Measurements from ENCODE around the gene CDK5R1. TPM values are rescaled to one million over a fixed set of nuclear protein-coding genes. Genes with fewer than 3 reads are reported as not detected.

Gene CDK5R1
- total and polyA plus RNA-seq, 2 experiments from 2014 or later, result 0.63 to 1.2 TPM

GRCh38 chr17:32490101-32490482, 3.3 kb downstream of the CDK5R1 start:
- H3K36me3 ChIP-seq (ENCODE audit: low read depth), result no peaks in the 10 kb centered on the region
- H3K9me2 ChIP-seq (ENCODE audit: insufficient read depth), result no peaks in the 10 kb centered on the region
- no peak for TF ChIP-seq EZH2 (IDR thresholded peaks at IDR 0.05; ENCODE audit: insufficient read depth, poor library complexity, severe bottlenecking)
- H3K27me3 ChIP-seq (replicated peaks; ENCODE audit: insufficient read depth), result no peaks in the 10 kb centered on the region
- no peaks in the 10 kb centered on the region for H3K79me2 ChIP-seq (ENCODE audit: insufficient read depth)
- WGBS, 2 experiments (ENCODE audit: low coverage in 1 of 2, low lambda C conversion rate in 2 of 2, missing lambda C conversion rate in 2 of 2), result 80 to 82% methylated on average over 16 of the region's 16 CpGs
- no peaks in the 10 kb centered on the region for H3K4me1 ChIP-seq (ENCODE audit: insufficient read depth)
- in situ Hi-C loops (cut with MboI), result loop anchor here (10.0 kb wide), 1 partner anchor 255 kb away; no protein-coding TSS in a partner anchor
- no peak overlapping the region for H3K27ac ChIP-seq
- no peak overlapping the region for H3K9ac ChIP-seq
- H4K20me1 ChIP-seq (ENCODE audit: insufficient read depth), result no peaks in the 10 kb centered on the region
- no peak overlapping the region for H3K4me2 ChIP-seq (ENCODE audit: unreplicated experiment)
- no peak for DNase-seq
- peaks cover 13% of the 10 kb centered on the region for H3F3A ChIP-seq (ENCODE audit: insufficient read depth)
- H3K4me3 ChIP-seq, result no peak overlapping the region
- no peaks in the 10 kb centered on the region for H3K9me3 ChIP-seq (ENCODE audit: low read depth)
- H2AFZ ChIP-seq, result no peak overlapping the region

DNA sequence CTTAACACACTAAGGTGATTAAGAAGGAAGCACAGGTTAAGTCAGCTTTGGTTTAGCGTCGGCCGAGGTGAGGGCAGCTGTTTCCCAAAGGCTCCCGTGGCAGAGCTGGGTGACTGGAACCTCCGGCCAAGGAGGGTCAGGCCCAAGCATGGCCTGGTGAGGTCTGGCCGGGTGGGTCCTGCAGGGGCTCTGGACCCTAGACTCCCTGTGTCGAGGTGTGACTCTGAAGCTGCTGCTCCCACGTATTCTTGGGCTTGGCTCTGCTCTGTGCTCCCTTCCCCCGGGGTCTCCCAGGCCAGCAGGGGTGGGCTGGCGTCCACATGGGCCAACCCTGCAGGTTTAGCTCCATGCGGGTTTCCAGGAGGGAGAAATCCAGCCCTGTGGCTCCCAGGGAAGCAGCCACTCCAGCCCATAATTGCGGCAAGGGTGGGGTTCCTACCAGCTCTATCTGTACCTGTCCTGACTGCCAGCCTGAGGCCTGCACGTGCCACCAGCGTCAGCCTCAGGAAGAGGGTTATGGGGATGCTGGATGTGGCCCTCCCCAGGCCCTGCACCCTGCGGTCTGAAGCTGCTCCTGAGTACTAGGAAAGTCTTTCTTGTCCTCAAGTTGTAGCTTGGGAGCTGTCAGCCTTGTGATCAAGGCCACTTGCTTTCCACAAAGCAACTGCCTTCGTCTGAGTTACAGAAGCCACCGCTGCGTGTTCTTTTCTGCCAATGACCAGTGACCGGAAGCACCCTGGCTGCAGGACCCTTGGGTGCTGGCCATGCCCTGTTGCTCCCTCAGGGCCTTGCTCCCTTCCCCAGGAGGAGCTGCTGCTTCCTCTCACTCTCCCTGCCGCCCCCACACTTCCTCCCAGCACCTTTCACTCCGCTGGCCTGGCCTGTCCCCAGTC, 4.8 kb downstream of the CDK5R1 start:
- H3K4me1 ChIP-seq (ENCODE audit: insufficient read depth), result peaks cover 12% of the 10 kb centered on the region

GRCh38 chr17:32492264-32492589, 5.4 kb downstream of the CDK5R1 start:
- Histone ChIP-seq H2AFZ (no peak overlapping the region), H3K36me3 (ENCODE audit: low read depth) (no peaks in the 10 kb centered on the region), H3K9ac (no peak overlapping the region), H3K4me2 (ENCODE audit: unreplicated experiment) (no peak overlapping the region), H4K20me1 (ENCODE audit: insufficient read depth) (no peaks in the 10 kb centered on the region), H3K27ac (no peak overlapping the region), H3K4me3 (no peak overlapping the region), H3K27me3 (replicated peaks; ENCODE audit: insufficient read depth) (no peaks in the 10 kb centered on the region), H3F3A (ENCODE audit: insufficient read depth) (0 out of 2 replicates have a peak, but pooled peaks cover 4% of the 10 kb centered on the region), H3K4me1 (ENCODE audit: insufficient read depth) (peaks cover 18% of the 10 kb centered on the region), H3K9me2 (ENCODE audit: insufficient read depth) (no peaks in the 10 kb centered on the region), H3K79me2 (ENCODE audit: insufficient read depth) (no peaks in the 10 kb centered on the region), H3K9me3 (ENCODE audit: low read depth) (no peaks in the 10 kb centered on the region)
- TF ChIP-seq EZH2 (IDR thresholded peaks at IDR 0.05; ENCODE audit: insufficient read depth, poor library complexity, severe bottlenecking), result no peak
- TF ChIP-seq EZH2phosphoT487 (IDR thresholded peaks at IDR 0.05; ENCODE audit: insufficient read depth, low read depth), result no peak
- no peak for DNase-seq
- 83 to 86% methylated on average over 4 of the region's 4 CpGs for WGBS, 2 experiments (ENCODE audit: low coverage in 1 of 2, low lambda C conversion rate in 2 of 2, missing lambda C conversion rate in 2 of 2)
- in situ Hi-C loops (cut with MboI), result loop anchor here (10.0 kb wide), 1 partner anchor 253 kb away; no protein-coding TSS in a partner anchor

More for the DNA sequence above, 4.8 kb downstream of the CDK5R1 start:
- Histone ChIP-seq H3K27me3 (replicated peaks; ENCODE audit: insufficient read depth) (no peaks in the 10 kb centered on the region), H3K79me2 (ENCODE audit: insufficient read depth) (no peaks in the 10 kb centered on the region), H3K4me3 (no peak overlapping the region), H3F3A (ENCODE audit: insufficient read depth) (0 out of 2 replicates have a peak, but pooled peaks cover 4% of the 10 kb centered on the region), H3K4me2 (ENCODE audit: unreplicated experiment) (no peak overlapping the region), H3K9me3 (ENCODE audit: low read depth) (no peaks in the 10 kb centered on the region), H3K27ac (no peak overlapping the region), H3K9ac (no peak overlapping the region), H4K20me1 (ENCODE audit: insufficient read depth) (no peaks in the 10 kb centered on the region), H3K9me2 (ENCODE audit: insufficient read depth) (no peaks in the 10 kb centered on the region), H3K36me3 (ENCODE audit: low read depth) (no peaks in the 10 kb centered on the region), H2AFZ (no peak overlapping the region)
- WGBS, 2 experiments (ENCODE audit: low coverage in 1 of 2, low lambda C conversion rate in 2 of 2, missing lambda C conversion rate in 2 of 2), result 80 to 82% methylated on average over 21 of the region's 21 CpGs
- DNase-seq, result no peak
- TF ChIP-seq EZH2 (IDR thresholded peaks at IDR 0.05; ENCODE audit: insufficient read depth, poor library complexity, severe bottlenecking) (no peak), EZH2phosphoT487 (IDR thresholded peaks at IDR 0.05; ENCODE audit: insufficient read depth, low read depth) (no peak)
- in situ Hi-C loops (cut with MboI), result loop anchor here (10.0 kb wide), 1 partner anchor 253 kb away; no protein-coding TSS in a partner anchor

DNA sequence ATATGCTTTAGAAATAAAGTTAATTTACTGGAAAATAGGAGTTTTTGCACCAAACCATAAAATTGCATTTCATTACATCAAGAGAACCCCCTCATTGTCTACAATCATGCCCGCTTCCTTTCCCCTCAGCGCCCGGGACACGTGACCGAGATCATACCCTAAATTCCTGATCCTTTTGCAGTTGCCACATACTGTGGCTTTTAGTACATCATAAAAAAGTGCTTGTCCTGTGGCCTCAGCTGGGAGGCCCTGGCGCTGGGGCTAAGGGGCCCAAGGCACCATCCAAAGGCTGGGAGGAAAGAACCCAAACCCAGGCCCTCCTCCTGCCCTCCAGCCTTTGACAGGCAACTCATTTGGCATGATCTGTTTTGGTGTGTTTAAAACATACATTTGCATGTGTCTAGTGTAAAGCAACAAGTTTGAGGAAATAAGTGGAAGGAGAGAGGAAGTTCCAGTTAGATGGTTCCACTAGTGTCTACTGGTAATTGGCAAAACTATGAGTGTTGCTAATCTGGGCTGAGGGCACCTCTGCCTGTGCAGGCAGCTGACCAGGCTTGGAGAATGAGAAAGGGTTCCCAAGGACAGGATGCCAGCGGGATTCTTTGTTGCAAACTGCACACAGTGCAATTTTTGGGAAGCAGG, 6.0 kb downstream of the CDK5R1 start:
- Histone ChIP-seq H3K9ac (no peak overlapping the region), H3K4me2 (ENCODE audit: unreplicated experiment) (no peak overlapping the region), H3K9me2 (ENCODE audit: insufficient read depth) (no peaks in the 10 kb centered on the region), H3K79me2 (ENCODE audit: insufficient read depth) (no peaks in the 10 kb centered on the region), H3K9me3 (ENCODE audit: low read depth) (no peaks in the 10 kb centered on the region), H3K27ac (no peak overlapping the region), H2AFZ (no peak overlapping the region), H4K20me1 (ENCODE audit: insufficient read depth) (no peaks in the 10 kb centered on the region), H3F3A (ENCODE audit: insufficient read depth) (0 out of 2 replicates have a peak, but pooled peaks cover 4% of the 10 kb centered on the region), H3K36me3 (ENCODE audit: low read depth) (no peaks in the 10 kb centered on the region), H3K4me3 (no peak overlapping the region), H3K4me1 (ENCODE audit: insufficient read depth) (peaks cover 22% of the 10 kb centered on the region), H3K27me3 (replicated peaks; ENCODE audit: insufficient read depth) (no peaks in the 10 kb centered on the region)
- DNase-seq, result no peak
- no peak for TF ChIP-seq EZH2phosphoT487 (IDR thresholded peaks at IDR 0.05; ENCODE audit: insufficient read depth, low read depth)
- no peak for TF ChIP-seq EZH2 (IDR thresholded peaks at IDR 0.05; ENCODE audit: insufficient read depth, poor library complexity, severe bottlenecking)
- 98 to 100% methylated on average over 7 of the region's 7 CpGs for WGBS, 2 experiments (ENCODE audit: low coverage in 1 of 2, low lambda C conversion rate in 2 of 2, missing lambda C conversion rate in 2 of 2)
- in situ Hi-C loops (cut with MboI), result loop anchor here (10.0 kb wide), 1 partner anchor 252 kb away; no protein-coding TSS in a partner anchor
